Stimulated activated CD4-positive, alpha-beta T cell treated with anti-CD3 and anti-CD28 coated beads, Interleukin-1b, Interleukin-23, amount 100 ng/mL, for 24 hours (primary cell): ENCODE results near the gene CNTN6.

Experiments used
- DNase-seq, 4 experiments: peaks; one replicate each; pipeline ENCODE4 v3.0.0-alpha.2; 2020; ENCODE audit warnings: low read depth in 4 of 4, low spot score in 1 of 4

CNTN6 gene

DNA sequence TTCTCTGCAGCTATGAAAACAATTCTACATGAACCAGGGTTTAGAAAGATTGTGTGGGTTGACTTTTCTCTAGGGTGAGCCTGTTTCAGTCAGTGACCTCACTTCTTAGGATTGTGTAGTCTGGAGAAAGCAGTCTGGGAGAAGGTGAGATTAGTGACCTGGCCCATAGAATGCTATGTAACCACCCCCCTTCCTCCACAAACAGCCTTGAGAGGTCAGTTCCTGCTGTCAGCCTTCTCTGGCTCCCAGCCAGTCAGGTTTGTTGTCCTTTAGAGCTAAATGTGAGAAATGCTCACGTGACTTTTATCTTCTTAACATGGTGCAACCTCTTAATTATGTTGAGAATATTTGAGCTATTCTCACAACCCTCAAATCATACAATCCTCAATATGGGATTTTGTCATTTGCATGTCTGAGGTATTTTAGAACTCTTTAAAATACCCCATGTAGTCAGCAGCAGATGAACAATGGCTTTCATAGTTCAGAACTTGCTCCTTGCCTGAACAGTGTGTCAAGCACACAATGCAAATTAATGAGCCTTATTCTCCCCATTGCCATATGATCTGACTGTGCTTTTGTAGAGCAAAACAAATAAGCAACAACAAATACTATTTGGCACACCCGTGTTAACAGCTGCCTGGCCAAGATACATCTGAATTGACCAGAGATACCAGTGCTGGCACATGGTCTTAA is 311.6 kb downstream of the CNTN6 start:
- no peak for DNase-seq

DNA sequence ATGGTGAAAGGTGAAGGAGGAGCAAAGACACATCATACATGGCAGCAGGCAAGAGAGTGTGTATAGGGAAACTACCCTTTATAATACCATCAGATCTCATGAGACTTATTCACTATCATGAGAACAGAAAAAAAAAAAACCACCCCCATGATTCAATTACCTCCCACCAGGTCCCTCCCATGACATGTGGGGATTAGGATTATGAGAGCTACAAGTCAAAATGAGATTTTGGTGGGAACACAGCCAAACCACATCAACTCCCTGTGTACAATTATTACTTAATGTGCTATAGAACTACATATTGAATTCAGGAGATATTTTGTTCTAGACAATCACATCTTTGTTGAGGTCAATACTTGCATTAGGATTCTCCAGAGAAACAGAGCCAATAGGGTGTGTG is 313.4 kb downstream of the CNTN6 start:
- no peak for DNase-seq

DNA sequence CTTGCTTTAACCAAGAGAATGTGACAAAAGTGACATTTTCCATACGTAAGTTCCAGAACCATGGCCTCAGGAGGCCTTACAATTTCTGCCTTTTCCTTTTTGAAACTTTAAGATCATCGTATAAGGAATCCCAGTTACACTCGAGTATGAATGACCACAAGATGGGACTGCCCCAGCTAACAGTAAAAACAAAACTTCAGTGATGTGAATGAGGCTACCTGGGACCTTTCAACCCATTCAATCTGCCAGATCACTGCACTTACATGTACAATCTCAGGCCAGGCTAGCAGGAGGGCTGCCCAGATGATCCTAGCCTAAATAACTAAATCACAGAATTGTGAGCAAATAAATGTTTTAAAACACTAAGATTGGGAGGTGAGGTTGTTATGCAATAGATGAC is 328.8 kb downstream of the CNTN6 start:
- no peak for DNase-seq

DNA sequence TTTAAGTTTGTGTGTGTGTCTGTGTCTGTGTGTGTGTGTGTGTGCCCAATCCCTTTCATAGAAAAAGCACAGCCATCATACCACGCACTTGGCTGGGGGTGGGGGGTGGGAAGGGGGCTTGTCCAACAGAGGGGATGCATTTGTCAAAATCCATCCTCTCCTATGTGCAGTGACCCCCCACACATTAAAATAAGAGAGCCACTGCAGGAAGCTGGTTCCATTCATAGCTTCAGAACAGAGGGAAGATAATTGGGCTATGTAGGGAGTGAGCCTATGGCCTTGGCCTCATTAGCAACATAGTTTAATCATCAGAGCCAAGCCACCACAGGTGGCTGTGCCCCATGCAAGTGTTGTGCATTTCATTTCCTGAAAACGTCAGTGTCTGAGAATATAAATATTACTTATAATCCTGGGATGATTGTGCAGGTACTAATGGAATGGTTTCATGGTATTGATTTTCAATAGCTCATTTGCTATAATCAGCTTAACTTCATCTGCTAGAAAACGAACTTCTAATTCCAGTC is 330.8 kb downstream of the CNTN6 start:
- no peak for DNase-seq

DNA sequence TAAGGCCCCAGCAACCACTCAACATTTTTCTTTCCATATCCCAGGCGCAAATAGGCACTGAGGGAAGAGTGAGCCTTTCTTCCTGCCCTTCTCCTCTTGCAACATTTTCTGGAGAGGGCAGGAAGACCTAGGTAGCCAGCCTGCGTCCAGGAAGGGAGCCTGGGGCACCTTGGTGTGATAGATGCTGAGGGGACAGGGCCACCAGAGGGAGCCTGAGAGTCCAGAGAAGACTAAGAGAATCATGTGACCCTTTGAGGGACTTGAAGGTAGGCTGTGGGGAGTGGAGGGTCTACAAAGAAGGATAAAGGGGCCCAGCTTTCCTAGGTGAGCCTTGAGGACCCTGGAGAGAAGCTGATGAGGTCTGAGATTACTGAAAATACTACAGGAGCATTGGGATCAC is 346.6 kb downstream of the CNTN6 start:
- no peak for DNase-seq

DNA sequence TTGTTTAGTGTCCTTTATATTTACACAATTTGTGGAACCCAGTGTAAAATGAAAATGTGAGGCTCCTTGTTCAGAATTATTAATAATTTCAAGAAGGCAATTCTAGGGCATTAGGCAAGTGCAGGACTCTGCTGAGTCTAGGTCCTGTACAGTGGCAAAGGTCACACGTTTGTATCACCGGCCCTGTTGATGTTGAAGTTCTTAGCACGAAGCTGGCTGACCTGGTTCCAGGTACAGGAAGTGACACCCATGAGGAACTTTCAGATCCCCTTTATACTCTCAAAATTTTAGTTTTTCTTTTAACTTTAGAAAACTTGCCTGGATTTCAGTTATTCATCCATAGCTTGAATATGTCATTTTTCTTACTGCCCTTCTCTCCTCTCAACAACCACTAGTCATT is 349.4 kb downstream of the CNTN6 start:
- no peak for DNase-seq

DNA sequence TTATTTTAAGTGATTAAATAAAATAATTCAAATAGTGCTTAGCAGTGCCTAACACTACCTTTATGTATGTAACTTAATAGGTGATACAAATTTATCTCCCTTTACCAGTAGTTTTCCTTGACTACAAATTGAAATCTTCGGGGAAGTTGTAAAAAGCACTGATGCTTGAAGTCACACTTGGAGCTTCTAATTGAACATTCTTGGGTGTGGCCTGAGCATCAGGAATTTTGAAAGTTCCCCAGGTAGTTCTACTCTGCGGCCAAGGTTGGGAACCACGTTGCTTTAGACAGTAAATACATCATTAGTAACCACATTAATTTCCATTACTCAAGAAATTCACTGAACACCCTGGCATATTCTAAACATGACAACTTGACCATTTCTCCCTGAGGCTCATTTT is 351.4 kb downstream of the CNTN6 start:
- DNase-seq = no peak

DNA sequence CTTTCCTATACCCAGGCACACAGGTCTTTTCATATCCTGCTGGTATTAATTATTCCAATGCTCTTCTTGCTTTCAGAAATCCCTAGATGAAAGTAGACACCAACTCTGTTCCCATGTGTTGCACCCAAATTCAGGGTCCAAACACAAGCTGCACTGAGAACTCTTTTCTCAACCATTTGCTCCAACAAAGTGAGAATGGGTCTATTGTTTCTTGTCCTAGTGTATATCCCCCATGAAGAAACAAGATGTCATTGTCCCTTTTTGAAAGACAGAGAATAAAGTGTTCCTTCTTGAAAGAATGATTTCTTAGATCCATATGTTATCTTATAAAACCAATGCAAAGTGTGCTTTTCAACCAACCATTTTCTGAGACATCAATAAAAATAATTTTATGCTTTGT is 353.7 kb downstream of the CNTN6 start:
- no peak for DNase-seq

DNA sequence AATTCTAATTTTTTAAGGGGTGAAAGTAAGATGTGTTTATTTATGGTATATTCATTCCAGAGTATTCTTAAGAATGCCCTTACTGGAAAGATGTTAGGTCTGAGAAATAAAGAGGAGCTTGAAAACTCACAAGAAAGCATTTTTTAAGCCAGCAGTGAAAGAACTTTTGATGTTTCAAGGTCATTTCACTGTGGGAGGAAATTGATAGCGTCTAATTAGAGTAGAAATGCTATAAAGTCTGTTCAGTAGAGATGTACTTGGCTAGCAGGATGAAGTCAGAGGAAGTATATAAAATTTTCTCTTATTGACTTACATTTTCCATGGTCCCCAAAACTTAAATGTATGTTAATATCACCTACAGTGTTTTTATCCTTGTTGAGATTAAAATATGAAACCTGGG is 354.6 kb downstream of the CNTN6 start:
- DNase-seq = no peak

DNA sequence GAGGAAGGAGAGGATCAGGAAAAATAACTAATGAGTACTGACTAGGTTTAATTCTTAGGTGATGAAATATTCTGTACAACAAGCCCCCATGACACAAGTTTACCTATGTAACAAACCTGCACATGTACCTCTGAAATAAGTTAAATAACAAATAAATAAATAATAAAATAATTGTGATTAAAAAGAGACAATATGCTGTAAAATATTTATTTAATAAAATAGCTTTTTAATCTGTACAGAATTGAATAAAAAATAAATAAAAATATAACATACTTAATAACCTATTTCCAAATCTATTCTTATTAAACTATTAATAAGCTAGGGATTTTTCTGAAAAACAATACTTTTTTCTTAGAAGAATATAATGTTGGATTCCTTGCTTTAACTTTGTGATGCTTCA is 355.6 kb downstream of the CNTN6 start:
- DNase-seq = no peak
